ENCODE results near the gene SPATA2.

GRCh38 chr20:49878977-49879376 is 36.4 kb downstream of the SPATA2 start:
- no peak for TF ChIP-seq POLR2A (IDR thresholded peaks at IDR 0.05; ENCODE audit: low read depth, low read length)
- no peak for TF ChIP-seq TAF1 (IDR thresholded peaks at IDR 0.05; ENCODE audit: low read depth, low read length)
- no peak for TF ChIP-seq POLR2AphosphoS5 (IDR thresholded peaks at IDR 0.05; ENCODE audit: low read depth, low read length)
- TF ChIP-seq PAX5 (IDR thresholded peaks at IDR 0.05; ENCODE audit: insufficient read depth, low read length, severe bottlenecking): no peak
- no peak for TF ChIP-seq POU2F2 (IDR thresholded peaks at IDR 0.05; ENCODE audit: low read depth, low read length)
- no peak for TF ChIP-seq SPI1 (IDR thresholded peaks at IDR 0.05; ENCODE audit: low read depth, low read length)

Measured in GM12891 (cell line).